ENCODE results near the gene DNAH1.

Gene DNAH1

DNA sequence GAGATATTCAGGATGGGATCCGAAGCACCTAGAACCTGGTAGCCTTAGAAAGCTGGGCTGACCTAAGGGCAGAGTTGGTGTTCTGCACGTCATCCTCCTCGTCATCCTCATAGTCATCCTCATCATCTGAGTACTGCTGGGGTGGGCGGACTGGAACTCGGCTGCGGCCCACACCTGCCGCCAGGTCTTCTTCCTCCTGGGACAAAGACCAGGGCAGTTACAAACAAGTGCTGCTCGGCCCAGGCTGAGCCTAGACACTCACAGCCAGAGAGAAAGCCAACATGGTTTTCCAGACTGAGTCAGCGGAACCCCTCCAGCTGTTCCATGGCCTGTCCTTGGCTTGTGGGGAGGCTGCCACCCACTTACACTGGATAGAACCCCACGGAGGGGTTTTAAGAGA, 88.3 kb downstream of the DNAH1 start:
- Histone ChIP-seq H3K4me1 (ENCODE audit: control insufficient read depth, insufficient read depth, low read length) (peaks cover 12% of the 10 kb centered on the region), H3K27ac (ENCODE audit: low read depth, low read length) (no peak overlapping the region), H3K27me3 (ENCODE audit: control insufficient read depth, insufficient read depth, low read length) (no peaks in the 10 kb centered on the region), H3K9ac (ENCODE audit: low read length) (no peak overlapping the region), H3K36me3 (ENCODE audit: control insufficient read depth, insufficient read depth, low read length) (peaks cover 65% of the 10 kb centered on the region), H3K4me3 (ENCODE audit: low read length) (no peak overlapping the region)

DNA sequence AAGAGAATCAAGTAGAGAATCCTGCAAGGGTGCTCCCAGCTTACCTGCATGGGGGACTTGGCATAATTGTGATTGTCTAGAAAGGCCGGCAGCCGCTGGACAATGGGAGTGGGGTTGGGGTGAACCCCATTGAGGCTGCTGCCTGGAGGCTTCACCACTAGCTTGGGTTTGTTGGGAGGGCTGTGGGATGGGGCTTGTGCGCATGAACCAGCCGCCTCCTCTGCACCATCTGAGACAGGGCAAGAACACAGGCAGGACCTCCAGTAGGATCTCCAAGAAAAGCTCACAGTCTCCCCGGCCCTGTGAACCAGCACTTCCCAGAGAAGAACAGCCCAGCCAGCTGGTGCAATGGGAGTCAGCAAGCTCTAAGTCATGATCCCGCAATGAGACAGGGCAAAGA, 88.9 kb downstream of the DNAH1 start:
- Histone ChIP-seq H3K27ac (ENCODE audit: low read depth, low read length) (no peak overlapping the region), H3K4me3 (ENCODE audit: low read length) (no peak overlapping the region), H3K9ac (ENCODE audit: low read length) (no peak overlapping the region), H3K27me3 (ENCODE audit: control insufficient read depth, insufficient read depth, low read length) (no peaks in the 10 kb centered on the region), H3K36me3 (ENCODE audit: control insufficient read depth, insufficient read depth, low read length) (peaks cover 65% of the 10 kb centered on the region), H3K4me1 (ENCODE audit: control insufficient read depth, insufficient read depth, low read length) (peaks cover 12% of the 10 kb centered on the region)

DNA sequence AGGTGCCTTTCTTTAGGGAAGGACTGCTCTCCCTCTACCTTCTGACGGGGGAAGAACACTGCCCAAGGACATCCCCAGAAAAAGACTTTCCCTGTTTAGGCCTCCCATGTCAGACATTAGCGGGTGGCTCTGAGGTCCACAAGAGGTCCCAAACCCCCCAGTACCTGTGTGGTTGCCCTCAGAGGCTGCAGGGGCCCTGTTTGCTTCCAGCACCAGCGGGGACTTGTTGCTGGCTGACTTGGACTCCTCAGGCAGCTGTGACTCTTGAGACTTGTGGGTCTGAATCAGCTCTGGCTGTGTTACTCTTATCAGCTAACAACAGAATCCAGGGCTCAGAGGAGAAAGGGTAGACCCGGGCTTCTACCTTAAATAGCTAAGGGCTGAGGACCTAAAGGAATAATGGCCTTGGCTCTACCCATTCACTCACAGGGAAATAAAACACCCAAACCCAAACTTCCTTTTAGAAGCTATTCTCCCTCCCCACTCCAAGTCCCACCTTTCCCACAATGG, 89.5 kb downstream of the DNAH1 start:
- Histone ChIP-seq H3K27me3 (ENCODE audit: control insufficient read depth, insufficient read depth, low read length) (no peaks in the 10 kb centered on the region), H3K36me3 (ENCODE audit: control insufficient read depth, insufficient read depth, low read length) (peaks cover 63% of the 10 kb centered on the region), H3K4me1 (ENCODE audit: control insufficient read depth, insufficient read depth, low read length) (peaks cover 12% of the 10 kb centered on the region), H3K9ac (ENCODE audit: low read length) (no peak overlapping the region), H3K4me3 (ENCODE audit: low read length) (no peak overlapping the region), H3K27ac (ENCODE audit: low read depth, low read length) (no peak overlapping the region)

DNA sequence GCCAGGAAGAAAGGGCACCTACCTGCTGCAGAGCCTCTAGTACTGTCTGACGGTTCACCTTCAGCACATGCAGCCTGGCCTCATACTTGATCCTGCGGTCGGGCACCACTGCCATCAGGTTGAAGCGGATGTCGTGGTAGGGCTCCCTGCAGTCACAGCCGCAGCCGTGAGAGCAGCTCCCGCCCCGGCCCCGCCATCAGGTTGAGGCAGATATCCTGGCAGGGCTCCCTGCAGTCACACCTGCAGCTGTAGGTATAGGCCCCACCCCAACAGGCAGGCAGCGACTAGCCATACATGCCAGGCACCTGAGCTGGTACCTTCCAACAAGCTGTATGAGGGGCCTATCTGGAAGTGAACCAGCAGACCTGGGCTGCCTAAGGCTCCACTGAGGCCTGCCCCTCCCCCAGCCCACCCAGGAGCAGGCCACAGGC, 90.1 kb downstream of the DNAH1 start:
- Histone ChIP-seq H3K9ac (ENCODE audit: low read length) (no peak overlapping the region), H3K4me1 (ENCODE audit: control insufficient read depth, insufficient read depth, low read length) (peaks cover 12% of the 10 kb centered on the region), H3K27me3 (ENCODE audit: control insufficient read depth, insufficient read depth, low read length) (no peaks in the 10 kb centered on the region), H3K4me3 (ENCODE audit: low read length) (no peak overlapping the region), H3K36me3 (ENCODE audit: control insufficient read depth, insufficient read depth, low read length) (peaks cover 62% of the 10 kb centered on the region), H3K27ac (ENCODE audit: low read depth, low read length) (no peak overlapping the region)

DNA sequence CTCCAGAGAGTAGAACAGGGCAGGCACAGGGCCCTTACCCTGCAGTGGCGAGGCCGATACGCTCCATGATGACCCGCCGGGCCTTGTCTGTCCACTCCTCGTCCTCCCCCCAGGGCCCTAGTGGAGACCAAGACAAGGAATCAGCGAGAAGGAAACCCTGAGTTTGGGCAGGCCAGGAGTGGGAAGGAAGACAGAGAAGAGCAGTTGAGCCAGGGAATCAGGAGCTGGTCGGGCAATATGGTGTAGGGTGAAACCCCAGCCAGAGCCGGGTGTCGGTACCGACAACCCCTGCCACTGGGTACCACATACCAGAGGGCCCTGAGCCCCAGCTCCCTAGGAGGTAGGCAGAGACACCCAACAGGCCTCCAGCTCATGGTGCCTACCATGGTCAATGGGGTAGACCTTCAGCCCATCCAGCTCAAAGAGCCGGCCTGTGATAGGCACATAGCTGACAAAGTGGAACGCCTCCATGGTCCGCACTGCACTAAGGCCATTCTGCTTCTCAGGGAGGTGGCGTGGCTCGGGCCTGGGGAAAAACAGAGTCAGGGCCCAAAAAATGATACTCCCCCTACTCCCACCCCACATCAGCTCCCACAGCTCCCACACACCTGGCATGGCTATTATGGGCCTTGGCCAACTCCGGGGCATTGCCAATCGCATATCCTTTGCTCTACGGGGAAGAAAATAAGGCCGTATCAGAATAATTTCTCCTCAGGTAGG, 90.8 kb downstream of the DNAH1 start:
- Histone ChIP-seq H3K9ac (ENCODE audit: low read length) (no peak overlapping the region), H3K4me1 (ENCODE audit: control insufficient read depth, insufficient read depth, low read length) (peaks cover 12% of the 10 kb centered on the region), H3K4me3 (ENCODE audit: low read length) (no peak overlapping the region), H3K27me3 (ENCODE audit: control insufficient read depth, insufficient read depth, low read length) (no peaks in the 10 kb centered on the region), H3K27ac (ENCODE audit: low read depth, low read length) (no peak overlapping the region), H3K36me3 (ENCODE audit: control insufficient read depth, insufficient read depth, low read length) (peaks cover 60% of the 10 kb centered on the region)

DNA sequence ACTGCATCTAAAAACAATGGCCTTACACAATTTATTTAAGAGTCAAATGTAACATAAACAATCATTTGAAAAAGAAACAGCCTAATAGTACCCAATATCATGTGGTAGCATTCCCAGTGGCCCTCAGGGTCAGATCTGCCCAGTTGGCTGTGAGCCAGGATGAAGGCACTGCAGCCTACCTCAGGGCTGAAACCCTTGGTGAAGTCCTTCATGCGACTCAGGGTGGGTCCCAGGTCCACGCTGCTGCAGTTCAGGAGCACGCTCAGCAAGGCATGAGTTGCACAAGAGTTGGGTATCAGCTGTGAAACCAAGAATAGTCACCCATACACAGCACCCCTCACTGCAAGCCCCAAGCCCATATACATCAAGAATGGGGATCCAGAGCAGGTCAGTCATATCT, 91.7 kb downstream of the DNAH1 start:
- no peak overlapping the region for H3K4me3 ChIP-seq (ENCODE audit: low read length)
- no peak overlapping the region for H3K9ac ChIP-seq (ENCODE audit: low read length)
- H3K4me1 ChIP-seq (ENCODE audit: control insufficient read depth, insufficient read depth, low read length): peaks cover 20% of the 10 kb centered on the region
- H3K27ac ChIP-seq (ENCODE audit: low read depth, low read length): no peak overlapping the region
- H3K36me3 ChIP-seq (ENCODE audit: control insufficient read depth, insufficient read depth, low read length): peaks cover 53% of the 10 kb centered on the region
- H3K27me3 ChIP-seq (ENCODE audit: control insufficient read depth, insufficient read depth, low read length): no peaks in the 10 kb centered on the region

DNA sequence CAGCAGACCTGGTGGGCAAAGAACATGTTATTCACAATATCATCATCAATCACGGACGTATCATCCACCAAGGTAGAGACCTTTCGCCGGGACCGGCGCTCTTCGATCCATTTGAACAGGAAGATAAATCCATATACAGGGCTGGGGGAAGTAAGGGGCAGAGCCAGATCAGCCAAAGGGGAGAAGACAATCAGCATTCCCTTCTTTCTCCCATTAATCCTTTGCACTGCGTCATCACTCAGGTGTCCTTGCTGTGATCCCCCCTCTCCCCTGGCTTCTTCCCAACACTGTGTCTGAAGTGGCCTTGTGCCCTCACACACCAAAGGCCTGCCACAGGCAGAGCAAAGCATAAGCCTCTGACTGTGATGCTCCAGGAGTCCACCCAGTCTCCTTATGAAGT, 92.3 kb downstream of the DNAH1 start:
- Histone ChIP-seq H3K9ac (ENCODE audit: low read length) (peak overlapping the region; percentile 24), H3K4me1 (ENCODE audit: control insufficient read depth, insufficient read depth, low read length) (peaks cover 21% of the 10 kb centered on the region), H3K27me3 (ENCODE audit: control insufficient read depth, insufficient read depth, low read length) (no peaks in the 10 kb centered on the region), H3K4me3 (ENCODE audit: low read length) (no peak overlapping the region), H3K27ac (ENCODE audit: low read depth, low read length) (no peak overlapping the region), H3K36me3 (ENCODE audit: control insufficient read depth, insufficient read depth, low read length) (peaks cover 46% of the 10 kb centered on the region)

DNA sequence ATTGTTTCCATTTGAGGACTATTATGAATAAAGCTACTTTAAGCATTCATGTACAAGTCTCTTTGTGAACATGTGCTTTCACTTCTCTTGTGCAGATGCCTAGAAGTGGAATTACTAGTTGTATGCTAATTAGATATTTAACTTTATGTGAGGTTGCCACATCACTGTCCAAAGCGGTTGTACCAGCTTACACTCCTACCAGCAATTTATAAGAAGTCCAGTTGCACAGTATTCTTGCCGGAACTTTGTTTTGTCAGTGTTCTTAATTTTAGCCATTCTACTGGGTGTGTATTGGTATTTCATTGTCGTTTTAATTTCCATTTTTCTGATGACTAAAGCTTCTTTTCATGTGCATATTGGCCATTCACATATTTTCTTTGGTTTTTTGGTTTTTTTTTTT, 99.7 kb downstream of the DNAH1 start:
- Histone ChIP-seq H3K36me3 (ENCODE audit: control insufficient read depth, insufficient read depth, low read length) (no peaks in the 10 kb centered on the region), H3K9ac (ENCODE audit: low read length) (no peak overlapping the region), H3K4me1 (ENCODE audit: control insufficient read depth, insufficient read depth, low read length) (peaks cover 8% of the 10 kb centered on the region), H3K4me3 (ENCODE audit: low read length) (no peak overlapping the region), H3K27me3 (ENCODE audit: control insufficient read depth, insufficient read depth, low read length) (no peaks in the 10 kb centered on the region), H3K27ac (ENCODE audit: low read depth, low read length) (no peak overlapping the region)

DNA sequence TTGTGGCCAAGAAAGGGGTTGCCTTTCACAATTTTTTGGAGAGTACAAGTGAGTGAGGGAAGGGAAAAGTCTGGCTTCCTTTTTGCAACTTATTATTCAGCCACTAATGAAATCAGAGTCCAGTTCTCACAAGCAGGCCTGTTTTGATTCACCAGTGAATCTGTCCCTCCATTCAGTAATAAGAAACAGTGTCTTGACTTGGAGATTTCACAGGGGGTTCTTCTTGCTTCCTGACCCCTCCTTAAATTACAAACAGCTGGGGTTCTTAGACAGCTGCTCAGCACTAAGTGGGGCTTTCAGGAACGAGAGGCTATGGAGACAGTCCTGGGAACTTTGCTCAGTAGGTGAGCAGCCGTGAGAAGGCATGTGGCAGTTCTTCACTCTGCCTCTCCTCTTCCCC, 104.3 kb downstream of the DNAH1 start:
- Histone ChIP-seq H3K36me3 (ENCODE audit: control insufficient read depth, insufficient read depth, low read length) (no peaks in the 10 kb centered on the region), H3K9ac (ENCODE audit: low read length) (no peak overlapping the region), H3K4me1 (ENCODE audit: control insufficient read depth, insufficient read depth, low read length) (no peaks in the 10 kb centered on the region), H3K27me3 (ENCODE audit: control insufficient read depth, insufficient read depth, low read length) (no peaks in the 10 kb centered on the region), H3K27ac (ENCODE audit: low read depth, low read length) (no peak overlapping the region), H3K4me3 (ENCODE audit: low read length) (no peak overlapping the region)

DNA sequence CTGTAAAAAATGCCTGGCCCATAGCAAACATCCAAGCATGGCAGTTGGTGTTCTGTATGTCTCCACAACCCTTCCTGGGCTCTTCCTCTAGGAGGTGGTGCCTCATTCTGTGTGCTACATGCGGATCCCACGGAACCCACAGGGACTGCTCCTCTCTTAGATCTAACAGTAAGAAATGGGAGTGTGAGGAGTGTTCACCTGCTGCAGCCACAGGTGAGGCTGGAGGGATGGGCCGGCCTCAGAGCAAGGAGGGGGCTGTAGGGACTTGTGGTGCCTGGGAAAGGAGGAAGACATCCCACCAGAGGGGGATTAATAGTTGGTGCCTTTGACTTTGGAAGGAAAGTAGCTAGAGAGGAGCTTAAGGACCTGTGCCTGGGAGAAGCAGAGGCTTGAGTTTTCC, 106.5 kb downstream of the DNAH1 start:
- Histone ChIP-seq H3K27ac (ENCODE audit: low read depth, low read length) (no peak overlapping the region), H3K4me3 (ENCODE audit: low read length) (no peak overlapping the region)

DNA sequence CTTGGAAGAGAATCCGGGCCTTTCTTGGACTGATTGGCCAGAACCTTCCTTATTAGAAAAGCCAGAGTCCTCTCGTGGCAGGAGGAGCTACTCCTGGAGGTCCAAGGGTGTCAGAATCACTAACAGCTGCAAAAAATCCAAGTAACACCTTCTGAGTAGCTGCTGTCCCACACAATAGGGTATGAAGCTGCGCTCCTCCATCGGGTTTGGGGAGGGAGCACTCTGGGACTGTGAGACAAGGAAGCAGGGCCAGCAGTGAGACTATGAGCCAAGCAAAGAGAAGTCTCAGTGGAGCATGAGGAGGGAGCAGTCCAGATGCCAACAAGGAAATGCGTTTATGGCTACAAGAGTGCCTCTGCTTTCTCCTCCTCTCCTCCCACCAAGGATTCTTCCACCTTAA, 107.1 kb downstream of the DNAH1 start:
- no peaks in the 10 kb centered on the region for H3K4me1 ChIP-seq (ENCODE audit: control insufficient read depth, insufficient read depth, low read length)

More for the DNA sequence above, 106.5 kb downstream of the DNAH1 start:
- Histone ChIP-seq H3K9ac (ENCODE audit: low read length) (no peak overlapping the region), H3K4me1 (ENCODE audit: control insufficient read depth, insufficient read depth, low read length) (no peaks in the 10 kb centered on the region), H3K27me3 (ENCODE audit: control insufficient read depth, insufficient read depth, low read length) (no peaks in the 10 kb centered on the region), H3K36me3 (ENCODE audit: control insufficient read depth, insufficient read depth, low read length) (no peaks in the 10 kb centered on the region)

DNA sequence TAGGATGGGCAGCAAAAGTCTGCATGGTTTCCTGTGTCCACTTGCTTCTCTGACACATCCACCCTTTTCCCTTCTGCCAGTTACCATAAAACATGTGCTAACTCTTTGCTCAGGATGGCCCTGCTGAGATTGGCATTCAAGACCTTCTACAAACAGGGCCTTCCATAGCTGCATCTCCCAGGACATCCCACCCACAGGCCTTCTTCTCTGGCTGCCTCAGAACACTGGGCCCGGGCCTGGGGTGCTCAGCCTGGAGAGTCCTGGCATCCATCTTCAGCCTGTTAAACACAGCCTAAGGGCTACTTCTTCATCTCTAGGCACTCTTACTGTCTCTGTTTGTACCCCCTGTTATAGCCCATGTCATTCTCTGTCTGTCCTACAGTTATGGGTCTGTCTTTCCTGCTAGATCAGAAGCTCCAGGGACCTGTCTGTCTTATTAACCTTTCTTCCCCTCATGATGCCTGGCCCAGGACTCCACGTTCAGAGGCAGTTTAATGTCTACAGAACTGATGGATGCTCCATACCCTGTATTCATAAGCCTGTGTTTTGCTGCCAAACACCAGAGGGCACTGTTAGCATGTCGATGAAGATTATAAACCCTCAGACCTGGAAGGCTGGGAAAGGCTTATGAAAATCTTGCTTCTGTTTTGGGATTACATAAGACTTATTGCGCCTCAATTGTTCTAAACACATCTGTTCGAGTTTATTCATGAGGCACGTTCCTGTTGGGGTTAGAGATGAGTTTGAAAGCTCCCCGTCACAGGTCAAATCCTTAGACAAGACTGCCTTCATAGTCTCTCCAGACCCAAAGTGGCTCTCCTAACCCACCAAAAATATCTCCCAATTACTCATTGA, 112.3 kb downstream of the DNAH1 start:
- H3K4me1 ChIP-seq (ENCODE audit: control insufficient read depth, insufficient read depth, low read length): no peaks in the 10 kb centered on the region
- H3K36me3 ChIP-seq (ENCODE audit: control insufficient read depth, insufficient read depth, low read length): no peaks in the 10 kb centered on the region
- H3K27ac ChIP-seq (ENCODE audit: low read depth, low read length): no peak overlapping the region
- H3K9ac ChIP-seq (ENCODE audit: low read length): no peak overlapping the region
- H3K27me3 ChIP-seq (ENCODE audit: control insufficient read depth, insufficient read depth, low read length): no peaks in the 10 kb centered on the region
- H3K4me3 ChIP-seq (ENCODE audit: low read length): no peak overlapping the region

More for the DNA sequence above, 107.1 kb downstream of the DNAH1 start:
- Histone ChIP-seq H3K4me3 (ENCODE audit: low read length) (no peak overlapping the region), H3K27me3 (ENCODE audit: control insufficient read depth, insufficient read depth, low read length) (no peaks in the 10 kb centered on the region), H3K36me3 (ENCODE audit: control insufficient read depth, insufficient read depth, low read length) (no peaks in the 10 kb centered on the region), H3K9ac (ENCODE audit: low read length) (no peak overlapping the region), H3K27ac (ENCODE audit: low read depth, low read length) (no peak overlapping the region)
